HG03571 (cell line): ENCODE data around the gene PBX3.

ENCODE experiments used
- ATAC-seq: cut with Tn5 transposase; IDR thresholded peaks from one replicate; pipeline ENCODE4 v1.9.1; 2021; ENCODE audit not compliant: unreplicated experiment

Gene PBX3

GRCh38 chr9:125748446-125749099, 1.4 kb downstream of the PBX3 start:
- no peak for ATAC-seq

GRCh38 chr9:125749287-125749935, 2.2 kb downstream of the PBX3 start:
- no peak for ATAC-seq

- ATAC-seq = no peak
Measured at GRCh38 chr9:125749951-125750626, 2.9 kb downstream of the PBX3 start.

GRCh38 chr9:125750627-125751011, 3.4 kb downstream of the PBX3 start:
- ATAC-seq = no peak

- ATAC-seq = no peak
Measured at GRCh38 chr9:125752070-125752628, 5.0 kb downstream of the PBX3 start.

GRCh38 chr9:125754096-125754495, 6.9 kb downstream of the PBX3 start:
- no peak for ATAC-seq

- ATAC-seq = no peak
Measured at GRCh38 chr9:125755340-125755739, 8.2 kb downstream of the PBX3 start.

- ATAC-seq = no peak
Measured at GRCh38 chr9:125756518-125756917, 9.3 kb downstream of the PBX3 start.

GRCh38 chr9:125757834-125758233, 10.7 kb downstream of the PBX3 start:
- no peak for ATAC-seq

- no peak for ATAC-seq
Measured at GRCh38 chr9:125758986-125759763, 12.0 kb downstream of the PBX3 start.

- ATAC-seq = no peak
Measured at GRCh38 chr9:125759764-125760129, 12.6 kb downstream of the PBX3 start.

GRCh38 chr9:125760537-125760936, 13.4 kb downstream of the PBX3 start:
- no peak for ATAC-seq

- no peak for ATAC-seq
Measured at GRCh38 chr9:125761676-125762450, 14.7 kb downstream of the PBX3 start.

GRCh38 chr9:125763394-125763801, 16.2 kb downstream of the PBX3 start:
- no peak for ATAC-seq

GRCh38 chr9:125764198-125764597, 17.0 kb downstream of the PBX3 start:
- no peak for ATAC-seq

GRCh38 chr9:125766468-125767221, 19.5 kb downstream of the PBX3 start:
- ATAC-seq = no peak

- no peak for ATAC-seq
Measured at GRCh38 chr9:125767349-125767748, 20.2 kb downstream of the PBX3 start.

GRCh38 chr9:125768803-125769202, 21.6 kb downstream of the PBX3 start:
- no peak for ATAC-seq

- ATAC-seq = no peak
Measured at GRCh38 chr9:125771037-125771436, 23.9 kb downstream of the PBX3 start.

GRCh38 chr9:125772740-125773139, 25.6 kb downstream of the PBX3 start:
- ATAC-seq = no peak
